GM12874 (cell line): Measurements from ENCODE around the gene NPTX1.

ENCODE experiments used
- TF ChIP-seq, protein P1 (sequence below): IDR thresholded peaks from 2 replicates; pipeline ENCODE4 v1.5.1; 2011; ENCODE audit warnings: low read depth, mild to moderate bottlenecking, control low read depth, low read length, moderate library complexity; ENCODE audit not compliant: insufficient read depth

Gene NPTX1

DNA sequence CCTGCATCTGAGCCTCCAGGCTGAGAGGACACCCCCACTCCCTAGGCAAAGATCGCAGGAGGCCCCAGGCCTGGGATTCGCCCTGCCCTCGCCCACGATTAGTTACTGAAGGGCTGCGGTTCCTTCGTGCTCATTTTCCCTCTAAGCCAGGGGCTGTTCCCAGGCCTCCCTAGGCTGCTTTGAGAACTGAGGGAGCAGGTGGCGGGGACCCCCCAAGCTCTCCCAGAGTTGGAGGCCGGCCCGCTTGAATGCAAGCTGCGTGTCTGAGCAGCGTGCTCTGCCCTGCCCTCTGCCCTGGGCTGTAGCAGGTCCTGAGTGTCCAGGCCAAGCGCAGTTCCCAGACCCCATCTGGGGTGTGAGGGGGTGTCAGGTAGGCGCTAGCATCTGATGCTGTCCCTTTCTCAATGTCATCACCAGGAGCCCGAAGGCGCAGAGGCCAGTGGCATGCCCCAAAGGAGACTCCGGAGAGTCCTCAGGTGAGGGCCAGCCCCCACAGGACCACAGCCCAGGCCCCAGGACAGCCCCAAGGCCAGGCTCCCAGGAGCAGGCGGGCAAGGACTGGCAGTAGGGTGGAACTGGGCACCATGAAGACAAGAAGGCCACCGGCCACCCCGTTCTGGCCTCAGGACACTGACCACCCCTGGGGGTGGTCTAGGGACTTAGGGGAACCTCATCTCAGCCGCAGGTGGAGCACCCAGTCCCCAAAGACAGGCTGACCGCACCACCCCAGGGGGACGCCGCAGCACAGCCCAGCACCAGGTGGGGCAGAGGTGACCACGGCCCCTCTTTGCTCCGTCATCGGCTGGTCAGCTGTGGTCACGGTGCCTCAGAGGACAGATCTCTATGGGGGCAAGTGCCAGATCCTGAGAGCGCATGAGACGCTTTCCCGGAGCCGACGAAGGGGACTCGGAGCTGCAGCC lies 46.8 kb downstream of the NPTX1 start:
- TF ChIP-seq, protein P1, sequence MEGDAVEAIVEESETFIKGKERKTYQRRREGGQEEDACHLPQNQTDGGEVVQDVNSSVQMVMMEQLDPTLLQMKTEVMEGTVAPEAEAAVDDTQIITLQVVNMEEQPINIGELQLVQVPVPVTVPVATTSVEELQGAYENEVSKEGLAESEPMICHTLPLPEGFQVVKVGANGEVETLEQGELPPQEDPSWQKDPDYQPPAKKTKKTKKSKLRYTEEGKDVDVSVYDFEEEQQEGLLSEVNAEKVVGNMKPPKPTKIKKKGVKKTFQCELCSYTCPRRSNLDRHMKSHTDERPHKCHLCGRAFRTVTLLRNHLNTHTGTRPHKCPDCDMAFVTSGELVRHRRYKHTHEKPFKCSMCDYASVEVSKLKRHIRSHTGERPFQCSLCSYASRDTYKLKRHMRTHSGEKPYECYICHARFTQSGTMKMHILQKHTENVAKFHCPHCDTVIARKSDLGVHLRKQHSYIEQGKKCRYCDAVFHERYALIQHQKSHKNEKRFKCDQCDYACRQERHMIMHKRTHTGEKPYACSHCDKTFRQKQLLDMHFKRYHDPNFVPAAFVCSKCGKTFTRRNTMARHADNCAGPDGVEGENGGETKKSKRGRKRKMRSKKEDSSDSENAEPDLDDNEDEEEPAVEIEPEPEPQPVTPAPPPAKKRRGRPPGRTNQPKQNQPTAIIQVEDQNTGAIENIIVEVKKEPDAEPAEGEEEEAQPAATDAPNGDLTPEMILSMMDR: no peak

DNA sequence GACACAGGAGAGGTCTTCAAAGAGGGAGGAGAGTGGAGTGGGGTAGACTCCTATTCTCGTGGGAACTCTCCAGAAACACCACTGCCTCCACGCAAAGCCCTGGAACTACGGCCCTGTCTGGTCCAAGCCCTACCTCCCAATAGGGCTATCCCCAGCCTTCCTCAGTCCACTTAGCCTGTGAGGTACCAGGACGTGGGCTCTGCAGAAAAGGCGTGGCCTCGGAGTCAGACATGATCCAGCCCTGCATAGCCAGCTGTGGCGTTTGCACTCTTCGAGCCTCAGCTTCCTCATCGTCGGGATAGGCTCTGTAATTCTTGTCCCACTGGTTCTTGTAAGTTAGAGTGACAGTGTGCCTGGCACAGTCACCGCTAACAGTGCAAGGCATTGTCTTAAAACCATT lies 47.6 kb downstream of the NPTX1 start:
- TF ChIP-seq, protein P1: no peak

DNA sequence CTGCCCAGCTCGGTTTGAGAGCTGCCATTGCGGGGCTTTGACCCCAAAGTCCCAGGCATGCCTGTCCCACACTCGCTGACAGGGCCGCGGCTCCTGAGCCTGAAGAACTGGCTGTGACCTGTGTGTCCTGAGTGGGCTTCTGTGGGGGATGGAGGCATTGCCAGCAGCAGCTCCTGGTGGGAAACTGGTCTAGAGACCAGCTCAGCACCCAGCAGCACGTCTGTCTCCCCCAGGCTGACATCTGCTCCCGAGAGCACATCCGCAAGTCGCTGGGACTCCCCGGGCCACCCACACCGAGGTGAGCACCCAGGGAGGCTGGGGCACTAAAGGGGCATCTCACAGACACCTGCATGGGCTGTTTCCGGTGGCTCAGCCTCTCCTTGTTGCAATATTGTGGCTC lies 48.0 kb downstream of the NPTX1 start:
- TF ChIP-seq, protein P1: no peak

- TF ChIP-seq, protein P1: no peak
Measured at GRCh38 chr17:80427366-80428282, 48.8 kb downstream of the NPTX1 start.

DNA sequence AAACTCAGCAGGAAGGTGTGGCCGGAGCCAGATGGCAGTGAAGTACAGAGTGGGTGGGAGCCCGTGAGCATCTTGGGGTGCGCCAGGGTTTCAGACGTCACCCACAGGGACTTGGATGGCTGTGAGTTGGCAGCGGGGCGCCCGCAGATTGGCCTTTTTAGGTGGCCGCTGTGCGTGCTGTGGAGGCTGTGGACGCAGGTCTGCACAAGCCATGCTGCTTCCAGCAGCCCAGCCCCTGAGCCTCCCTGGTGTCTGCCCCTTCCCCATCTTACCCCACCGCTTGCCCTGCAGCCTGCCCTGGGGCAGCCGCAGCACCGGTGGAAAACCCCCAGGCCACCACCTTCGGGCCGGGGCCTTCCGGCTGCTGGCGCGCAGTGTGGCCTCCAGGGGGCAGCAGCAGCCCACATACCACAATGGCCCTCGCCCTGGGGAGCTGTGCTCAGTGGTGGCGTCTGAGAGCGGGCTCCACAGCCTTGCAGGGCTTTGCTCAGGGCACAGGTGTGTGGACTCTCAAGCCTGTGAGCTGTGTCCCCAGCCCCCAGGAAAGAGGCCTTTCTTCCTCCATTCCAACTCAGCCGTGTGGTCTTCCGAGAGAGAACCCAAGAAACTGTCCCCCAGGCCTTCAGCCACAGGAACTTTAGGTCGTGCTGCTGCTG lies 49.6 kb downstream of the NPTX1 start:
- TF ChIP-seq, protein P1: peak; percentile 98

- TF ChIP-seq, protein P1: no peak
Measured at GRCh38 chr17:80425835-80426426, 50.5 kb downstream of the NPTX1 start.
